K562 (cell line): ENCODE results near the gene VHLL. TPM values are rescaled to one million over a fixed set of nuclear protein-coding genes. Genes with fewer than 3 reads are reported as not detected.
A peak's percentile ranks its signal among the peaks of the same experiment; 100 is the strongest.

Experiments used
- CBFA2T2 ChIP-seq: fragments of 450-650 bp; conservative IDR thresholded peaks from 2 replicates; pipeline ENCODE4 v1.6.1; 2017; ENCODE audit warnings: mild to moderate bottlenecking
- CBFA2T3 ChIP-seq: fragments of 450-650 bp; IDR thresholded peaks from 2 replicates; pipeline ENCODE4 v1.6.1; 2017
- EP400 ChIP-seq: fragments of 450-650 bp; IDR thresholded peaks from 2 replicates; pipeline ENCODE4 v1.6.1; 2017; ENCODE audit warnings: antibody characterized with exemption, mild to moderate bottlenecking, moderate library complexity
- HDAC2 ChIP-seq: fragments of 450-650 bp; IDR thresholded peaks from 2 replicates; pipeline ENCODE4 v1.6.1; 2016; ENCODE audit warnings: mild to moderate bottlenecking
- HDAC3 ChIP-seq: fragments of 450-650 bp; IDR thresholded peaks from 2 replicates; pipeline ENCODE4 v1.6.1; 2018; ENCODE audit warnings: borderline replicate concordance, mild to moderate bottlenecking, moderate library complexity; ENCODE audit not compliant: partially characterized antibody
- HEY1 ChIP-seq: fragments of 250-450 bp; sonication (Bioruptor Pico); IDR thresholded peaks from 2 replicates; pipeline ENCODE4 v1.5.0; 2020; ENCODE audit warnings: mild to moderate bottlenecking, moderate library complexity, borderline replicate concordance
- HNRNPH1 ChIP-seq: fragments of 200-400 bp; formaldehyde crosslinking; optimal IDR thresholded peaks from 2 replicates; pipeline ENCODE3; 2017; ENCODE audit warnings: low read depth, mild to moderate bottlenecking, low read length, moderate library complexity
- JUND ChIP-seq, 2 experiments: IDR thresholded peaks; 2 replicates in 1 of 2; 3 replicates in 1 of 2; pipeline ENCODE4 v1.6.1; 2011; ENCODE audit warnings: borderline replicate concordance in 2 of 2, low read depth in 2 of 2, low read length in 2 of 2, improper control_type of control experiment in 1 of 2, missing biosample characterization in 1 of 2, missing genetic modification characterization in 1 of 2, missing genetic modification reagents in 1 of 2
- LEF1 ChIP-seq: fragments of 450-650 bp; IDR thresholded peaks from 2 replicates; pipeline ENCODE4 v1.6.1; 2016; ENCODE audit warnings: mild to moderate bottlenecking
- MYBL2 ChIP-seq, 2 experiments: fragments of 450-650 bp in 1 of 2; sonication (generic) in 1 of 2; formaldehyde crosslinking in 1 of 2; IDR thresholded peaks; 2 replicates each; pipeline versions ENCODE4 v1.6.1 to v1.8.1; 2017 to 2022; ENCODE audit warnings: borderline replicate concordance in 1 of 2, inconsistent platforms in 1 of 2, low read depth in 1 of 2, mild to moderate bottlenecking in 1 of 2, missing genetic modification reagents in 1 of 2, moderate library complexity in 1 of 2
- MYNN ChIP-seq, 2 experiments: sonication (generic); formaldehyde crosslinking in 1 of 2; IDR thresholded peaks; 2 replicates each; pipeline versions ENCODE4 v1.5.0 to v1.6.1; 2016 to 2020; ENCODE audit warnings: antibody characterized with exemption in 1 of 2, missing genetic modification reagents in 1 of 2
- NCOA4 ChIP-seq: fragments of 450-650 bp; IDR thresholded peaks from 2 replicates; pipeline ENCODE4 v1.6.1; 2018; ENCODE audit warnings: mild to moderate bottlenecking; ENCODE audit not compliant: partially characterized antibody
- NONO ChIP-seq, 2 experiments: fragments of 200-400 bp in 1 of 2; fragments of 450-650 bp in 1 of 2; formaldehyde crosslinking in 1 of 2; IDR thresholded peaks; 2 replicates each; pipeline ENCODE4 v1.6.1; 2017; ENCODE audit warnings: low read depth in 2 of 2, mild to moderate bottlenecking in 2 of 2, moderate library complexity in 2 of 2, low read length in 1 of 2
- SMAD4 ChIP-seq: fragments of 250-450 bp; sonication (Bioruptor Pico); conservative IDR thresholded peaks from 2 replicates; pipeline ENCODE4 v1.8.0; 2021; ENCODE audit warnings: inconsistent platforms, mild to moderate bottlenecking, moderate library complexity
- SMARCC2 ChIP-seq: fragments of 450-650 bp; IDR thresholded peaks from 2 replicates; pipeline ENCODE4 v1.6.1; 2017; ENCODE audit warnings: antibody characterized with exemption, moderate library complexity, mild to moderate bottlenecking, low read depth
- SRF ChIP-seq, 2 experiments: fragments of 250-450, 450-650 bp in 1 of 2; sonication (Bioruptor Pico) in 1 of 2; sonication (generic) in 1 of 2; formaldehyde crosslinking; IDR thresholded peaks; 2 replicates each; pipeline versions ENCODE4 v1.5.0 to v1.5.1; 2020 to 2022; ENCODE audit warnings: mild to moderate bottlenecking in 1 of 2, missing genetic modification reagents in 1 of 2
- VEZF1 ChIP-seq: fragments of 200-800 bp; sonication (Bioruptor generic); IDR thresholded peaks from 2 replicates; pipeline ENCODE4 v1.6.1; 2017; ENCODE audit warnings: missing genetic modification characterization, missing compliant biosample characterization
- ZBTB1 ChIP-seq: sonication (generic); formaldehyde crosslinking; IDR thresholded peaks from 2 replicates; pipeline ENCODE4 v1.8.1; 2023; ENCODE audit warnings: missing genetic modification reagents, low read depth, mild to moderate bottlenecking, borderline replicate concordance
- ZNF143 ChIP-seq: sonication (generic); formaldehyde crosslinking; IDR thresholded peaks from 2 replicates; pipeline ENCODE4 v1.9.0; 2022; ENCODE audit warnings: mild to moderate bottlenecking, missing genetic modification reagents
- ZNF444 ChIP-seq: fragments of 250-450 bp; sonication (Bioruptor Pico); IDR thresholded peaks from 2 replicates; pipeline ENCODE4 v1.4.0; 2020; ENCODE audit warnings: mild to moderate bottlenecking, moderate library complexity
- ZNF449 ChIP-seq: fragments of 250-450 bp; sonication (Bioruptor Pico); IDR thresholded peaks from 2 replicates; pipeline ENCODE4 v1.8.0; 2022; ENCODE audit warnings: moderate library complexity, mild to moderate bottlenecking, inconsistent platforms
- ZNF668 ChIP-seq: fragments of 250-450 bp; sonication (Bioruptor Pico); IDR thresholded peaks from 2 replicates; pipeline ENCODE4 v1.8.0; 2022; ENCODE audit warnings: mild to moderate bottlenecking, inconsistent platforms
- ZNF778 ChIP-seq: fragments of 450-650 bp; formaldehyde crosslinking; IDR thresholded peaks from 2 replicates; pipeline ENCODE4 v1.4.0; 2020; ENCODE audit warnings: mild to moderate bottlenecking, moderate library complexity
- polyA plus RNA-seq, 8 experiments: library from polyadenylated mRNA; depleted of rRNA in 4 of 8; stranded (reverse) in 5 of 8; unstranded in 3 of 8; fragments of >200 nt; fragmentation: Nextera tagmentation in 2 of 8; fragmentation: Illumina TruSeq in 1 of 8; extraction: Ambion mirVana in 2 of 8; extraction: Trizol in 1 of 8; gene quantifications; 2 replicates each; pipeline versions ENCODE4 v1.2.1 to v1.2.3, GENCODE V29; 2011 to 2014; ENCODE audit warnings: inconsistent platforms in 1 of 8, missing spikeins in 1 of 8
- total RNA-seq, 7 experiments: library from RNA; depleted of rRNA in 6 of 7; stranded (reverse); fragments of >200 nt in 6 of 7; fragmentation: Illumina TruSeq in 2 of 7; extraction: Trizol in 2 of 7; gene quantifications; 2 replicates each; pipeline versions ENCODE4 v1.2.1 to v1.2.3, GENCODE V29; 2011 to 2021; ENCODE audit warnings: low replicate concordance in 1 of 7
- TF ChIP-seq, protein P1 (sequence below): fragments of 250-450 bp; sonication (Bioruptor Pico); IDR thresholded peaks from 2 replicates; pipeline ENCODE4 v1.5.0; 2022; ENCODE audit warnings: mild to moderate bottlenecking

Gene VHLL
- total and polyA plus RNA-seq, 9 of the 15 experiments (the other 6 are each of a cell fraction or from before 2014, with no cell fraction given), result not detected

DNA sequence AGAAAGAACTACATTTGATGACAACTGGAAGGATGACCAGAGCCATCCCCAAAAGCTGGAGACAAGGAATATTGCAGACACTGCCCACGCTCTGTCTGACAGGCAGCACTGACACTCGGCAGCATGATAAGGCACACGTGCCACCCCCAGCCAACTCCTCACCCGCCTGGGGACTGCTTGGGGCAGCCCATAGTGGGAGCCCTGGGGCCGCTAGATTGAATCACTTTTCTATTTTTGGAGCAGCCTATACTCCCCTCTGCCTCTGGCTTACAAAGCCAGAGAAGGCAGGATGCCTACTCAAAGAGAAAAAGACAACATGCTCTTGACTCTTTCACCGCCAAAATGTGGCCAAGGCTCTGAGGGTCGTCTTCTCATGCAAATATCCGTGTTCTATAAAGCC is 17.8 kb downstream of the VHLL start (continued):
- TF ChIP-seq NCOA4 (no peak), EP400 (no peak), ZNF778 (CRISPR knock-in tag) (no peak), HDAC2 (peak; percentile 75), HEY1 (CRISPR knock-in tag) (no peak), ZNF444 (CRISPR knock-in tag) (no peak), VEZF1 (CRISPR knock-in tag) (peak; percentile 63; the same call in 1 of the 2 replicates), NONO (IDR thresholded peaks at IDR 0.05; ENCODE audit: low read depth in 2 of 2, low read length in 1 of 2) (no peak), SMARCC2 (no peak), CBFA2T2 (peak; percentile 24), ZNF668 (CRISPR knock-in tag) (no peak), CBFA2T3 (peak; percentile 55), HDAC3 (peak; percentile 32), LEF1 (no peak), JUND (IDR thresholded peaks at IDR 0.05; ENCODE audit: borderline replicate concordance, low read depth, low read length) (peak; percentile 76), JUND (tag; IDR thresholded peaks at IDR 0.05; ENCODE audit: borderline replicate concordance, low read depth, low read length) (peak; percentile 52; the same call in 2 of the 3 replicates), ZNF449 (CRISPR knock-in tag) (no peak), ZNF143 (CRISPR knock-in tag) (no peak), MYNN (IDR thresholded peaks at IDR 0.05) (0 out of 2 replicates have a peak, but pooled peaks have one; percentile 42), MYNN (CRISPR knock-in tag; IDR thresholded peaks at IDR 0.05) (no peak), HNRNPH1 (no peak), SRF (CRISPR knock-in tag; IDR thresholded peaks at IDR 0.05) (no peak), MYBL2 (IDR thresholded peaks at IDR 0.05; ENCODE audit: low read depth) (no peak), MYBL2 (CRISPR knock-in tag; IDR thresholded peaks at IDR 0.05; ENCODE audit: borderline replicate concordance) (no peak), SMAD4 (CRISPR knock-in tag) (0 out of 2 replicates have a peak, but pooled peaks have one; percentile 32), ZBTB1 (CRISPR knock-in tag) (no peak)
- TF ChIP-seq, protein P1, sequence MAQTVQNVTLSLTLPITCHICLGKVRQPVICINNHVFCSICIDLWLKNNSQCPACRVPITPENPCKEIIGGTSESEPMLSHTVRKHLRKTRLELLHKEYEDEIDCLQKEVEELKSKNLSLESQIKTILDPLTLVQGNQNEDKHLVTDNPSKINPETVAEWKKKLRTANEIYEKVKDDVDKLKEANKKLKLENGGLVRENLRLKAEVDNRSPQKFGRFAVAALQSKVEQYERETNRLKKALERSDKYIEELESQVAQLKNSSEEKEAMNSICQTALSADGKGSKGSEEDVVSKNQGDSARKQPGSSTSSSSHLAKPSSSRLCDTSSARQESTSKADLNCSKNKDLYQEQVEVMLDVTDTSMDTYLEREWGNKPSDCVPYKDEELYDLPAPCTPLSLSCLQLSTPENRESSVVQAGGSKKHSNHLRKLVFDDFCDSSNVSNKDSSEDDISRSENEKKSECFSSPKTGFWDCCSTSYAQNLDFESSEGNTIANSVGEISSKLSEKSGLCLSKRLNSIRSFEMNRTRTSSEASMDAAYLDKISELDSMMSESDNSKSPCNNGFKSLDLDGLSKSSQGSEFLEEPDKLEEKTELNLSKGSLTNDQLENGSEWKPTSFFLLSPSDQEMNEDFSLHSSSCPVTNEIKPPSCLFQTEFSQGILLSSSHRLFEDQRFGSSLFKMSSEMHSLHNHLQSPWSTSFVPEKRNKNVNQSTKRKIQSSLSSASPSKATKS, result no peak
